HG02840 (cell line): ENCODE results near the gene PJA2.
"Not testable (repeated sequence)": the region's sequence is repeated elsewhere in the genome, so short reads cannot be mapped to it uniquely, and the experiment has no call there.

Experiments used
- ATAC-seq: cut with Tn5 transposase; IDR thresholded peaks from one replicate; pipeline ENCODE4 v1.9.1; 2021; ENCODE audit warnings: mild to moderate bottlenecking, moderate library complexity, moderate number of reproducible peaks; ENCODE audit not compliant: unreplicated experiment, low FRiP score

PJA2 gene

DNA sequence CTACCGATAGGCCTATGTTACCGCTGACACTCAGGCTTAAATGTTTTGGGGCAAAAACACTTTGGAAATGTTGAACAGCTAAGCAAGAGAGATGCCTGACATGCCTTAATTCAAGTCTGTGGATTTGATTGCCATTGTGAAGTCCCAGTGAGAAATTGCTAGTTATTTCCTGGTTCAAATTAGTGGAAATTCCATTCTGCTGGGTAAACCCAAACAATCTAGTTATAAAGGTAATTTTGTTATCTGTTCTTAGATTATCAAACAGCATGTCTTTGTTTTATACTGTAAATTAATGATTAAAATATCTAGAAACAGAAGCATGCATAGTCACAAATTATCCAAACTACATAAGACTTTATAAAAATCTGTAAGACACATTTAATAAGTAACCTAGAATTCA is 96.6 kb downstream of the PJA2 start:
- ATAC-seq = no peak

DNA sequence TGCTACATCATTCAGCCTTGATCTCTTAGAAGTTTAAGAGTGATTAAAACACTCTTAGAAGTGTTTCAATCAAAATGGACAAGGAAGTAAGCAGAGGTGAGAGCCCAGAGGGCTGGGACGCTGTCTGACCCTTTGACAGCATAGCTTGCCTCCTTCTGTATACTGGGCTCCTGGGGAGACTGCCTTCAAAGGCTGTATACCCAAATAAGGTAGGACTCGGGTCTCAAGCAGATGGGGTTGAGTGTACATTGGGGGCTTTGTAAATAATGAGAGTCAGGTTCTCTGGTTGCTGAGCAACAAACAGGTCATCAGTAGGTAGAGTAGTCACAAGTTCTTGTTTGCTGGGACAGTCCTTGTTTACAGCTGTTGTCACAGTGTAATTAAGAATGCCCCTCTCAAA is 97.1 kb downstream of the PJA2 start:
- ATAC-seq = no peak

DNA sequence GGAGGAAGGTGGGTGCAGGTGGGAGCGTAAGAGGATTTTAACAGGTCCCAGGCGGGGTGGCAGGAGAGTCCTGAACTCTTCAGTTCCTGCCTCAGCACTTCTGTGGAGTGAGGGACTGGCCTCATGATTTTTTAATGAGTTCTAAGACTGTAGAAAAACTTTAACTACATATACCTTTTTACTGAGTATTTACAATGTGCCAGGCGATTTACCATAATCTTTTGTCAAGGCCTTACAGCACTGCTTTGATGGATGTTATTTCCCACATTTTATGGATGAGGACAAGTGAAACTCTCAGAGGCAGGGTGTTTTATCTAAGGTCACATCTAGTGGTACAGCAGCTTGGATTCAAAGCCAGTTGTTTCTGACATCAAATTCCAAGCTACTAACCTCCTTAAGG is 99.5 kb downstream of the PJA2 start:
- no peak for ATAC-seq

DNA sequence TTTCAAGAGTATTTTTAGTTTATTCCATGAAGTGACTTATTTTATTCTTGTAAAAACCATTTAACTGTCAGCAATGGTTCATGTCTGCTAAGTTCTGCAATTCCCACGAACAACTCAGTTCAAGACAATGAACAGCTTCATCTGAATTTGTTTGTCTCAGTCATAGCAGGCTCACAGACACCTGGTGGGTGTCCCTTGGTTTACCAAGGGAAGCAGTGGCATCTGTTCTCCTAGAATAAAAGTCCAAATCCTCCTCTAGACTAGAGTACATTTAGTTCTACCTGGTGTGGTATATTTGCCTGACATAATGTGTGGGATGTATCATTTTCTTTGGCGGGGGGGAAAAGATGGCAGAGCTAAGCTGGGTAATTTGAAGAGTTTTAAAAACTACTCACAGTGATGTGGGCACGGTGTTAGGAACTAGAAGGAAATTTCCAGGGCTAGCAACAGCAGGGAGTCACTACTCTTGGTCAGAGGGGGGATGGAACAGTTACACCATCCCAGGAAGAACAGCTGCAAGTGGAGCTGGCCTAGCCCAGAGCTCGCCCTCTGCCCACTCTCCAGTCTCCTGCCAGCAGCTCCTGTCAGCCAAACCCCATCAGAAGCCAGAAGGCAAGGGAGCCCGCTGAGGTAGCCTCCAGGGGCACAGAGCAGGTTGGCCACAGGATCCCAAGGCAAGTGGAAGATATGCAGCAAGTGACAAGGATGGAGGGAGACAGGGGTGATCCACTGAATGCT is 100.3 kb downstream of the PJA2 start:
- ATAC-seq = no peak

- ATAC-seq = no peak
These were observed 101.8 kb downstream of the PJA2 start for GRCh38 chr5:109307951-109308350.

GRCh38 chr5:109307456-109307855 is 102.3 kb downstream of the PJA2 start:
- no peak for ATAC-seq

GRCh38 chr5:109305352-109305751 is 104.4 kb downstream of the PJA2 start:
- ATAC-seq = no peak

DNA sequence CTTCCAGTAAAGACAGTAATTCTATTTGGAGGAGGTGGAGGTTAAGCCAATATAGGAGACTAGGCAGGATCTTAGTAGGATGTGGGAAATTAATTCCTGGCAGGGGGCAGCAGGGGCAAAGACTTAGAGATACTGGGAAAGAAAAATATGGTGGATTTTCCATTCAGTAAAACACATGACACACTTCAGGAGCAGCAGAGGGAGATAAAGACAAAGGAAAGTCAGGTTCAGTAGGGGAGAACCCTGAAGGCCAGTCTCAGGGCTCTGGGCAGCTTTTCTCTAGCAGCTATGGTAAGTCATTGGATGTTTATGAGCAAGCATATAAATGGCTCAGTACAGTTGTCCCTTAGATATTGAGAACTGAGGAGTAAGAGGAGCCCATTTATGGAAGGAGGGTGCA is 105.5 kb downstream of the PJA2 start:
- ATAC-seq = no peak

DNA sequence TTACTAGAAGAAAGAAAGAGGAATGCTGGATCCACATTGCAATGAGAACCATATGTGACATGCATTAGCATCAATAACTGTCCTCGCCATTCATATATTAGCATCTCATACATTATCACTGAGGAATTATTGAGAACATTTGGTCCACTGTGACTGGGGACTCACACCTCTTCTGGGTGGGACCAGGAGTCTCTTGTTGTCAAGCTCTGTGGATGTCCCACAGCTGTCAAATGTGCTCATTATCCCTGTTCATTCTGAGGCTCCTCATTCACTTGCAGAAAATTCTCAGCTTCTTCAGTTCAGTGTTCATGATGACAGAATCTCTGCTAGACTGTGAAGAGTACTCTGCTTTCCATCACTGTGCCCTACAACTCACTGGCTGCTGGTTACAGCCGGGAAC is 109.4 kb downstream of the PJA2 start:
- no peak for ATAC-seq

GRCh38 chr5:109299557-109299956 is 110.2 kb downstream of the PJA2 start:
- ATAC-seq = no peak

DNA sequence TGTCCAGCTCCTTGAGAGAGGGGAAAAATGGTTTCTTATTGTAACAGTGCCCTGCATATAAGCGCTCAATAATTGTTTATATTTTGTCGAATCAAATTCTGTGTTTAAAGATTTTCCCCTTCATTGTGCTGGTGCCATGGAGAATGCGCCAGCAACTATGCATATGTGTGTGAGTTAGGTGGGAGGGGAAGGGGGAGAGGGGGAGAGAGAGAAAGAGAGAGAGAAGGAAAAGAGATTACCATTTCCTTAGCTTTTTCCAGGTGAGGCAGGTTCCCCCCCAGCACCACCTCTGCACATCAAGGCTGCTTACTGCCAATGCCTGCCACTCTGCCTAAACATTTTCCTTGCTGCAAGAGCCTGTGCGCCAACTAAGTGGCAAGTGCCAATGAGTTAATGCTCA is 111.0 kb downstream of the PJA2 start:
- no peak for ATAC-seq

DNA sequence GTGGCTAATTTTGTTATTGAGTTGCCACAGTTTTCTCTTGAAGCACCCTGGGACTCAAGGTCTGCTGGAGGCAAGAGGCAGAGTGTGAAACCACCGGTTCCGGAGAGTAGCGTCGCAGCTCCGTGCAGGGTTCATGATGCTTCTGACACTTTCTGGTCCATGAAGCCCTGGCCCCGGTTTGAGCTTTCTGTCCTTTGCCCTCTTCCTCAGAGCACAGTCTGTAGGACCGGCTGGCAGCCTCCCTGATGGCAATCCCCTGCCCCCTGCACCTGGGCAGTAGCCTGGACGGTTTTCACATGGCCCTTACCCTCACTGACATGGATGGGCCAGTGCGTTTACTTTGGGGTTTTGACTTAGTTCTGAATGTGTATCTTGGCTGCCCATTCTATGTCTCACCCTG is 111.9 kb downstream of the PJA2 start:
- ATAC-seq = no peak

GRCh38 chr5:109291090-109291489 is 118.7 kb downstream of the PJA2 start:
- no peak for ATAC-seq

DNA sequence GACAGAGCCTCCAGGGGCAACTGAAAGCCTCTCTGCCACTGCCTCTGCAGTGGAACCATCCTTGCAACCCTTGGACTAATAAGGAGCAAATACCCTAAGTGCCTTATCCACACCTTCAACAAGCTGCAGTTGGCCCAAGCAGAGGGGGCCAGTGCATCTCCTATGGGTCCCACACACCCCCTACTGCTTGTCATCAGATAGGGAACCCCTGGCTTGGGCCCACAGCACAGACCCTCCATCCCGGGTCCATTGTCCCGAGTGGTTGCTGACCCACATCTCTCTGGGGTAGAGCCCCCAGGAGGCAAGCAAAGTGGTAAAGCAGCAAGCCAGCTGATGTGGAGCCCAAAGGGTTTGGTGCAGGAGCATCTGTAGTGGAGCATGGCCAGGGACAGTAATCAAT is 119.5 kb downstream of the PJA2 start:
- no peak for ATAC-seq

GRCh38 chr5:109286628-109287027 is 123.1 kb downstream of the PJA2 start:
- not testable (repeated sequence) for ATAC-seq
